Kasumi-1 (cell line): Measurements from ENCODE around the gene TCAP.
"Not testable (repeated sequence)": the region's sequence is repeated elsewhere in the genome, so short reads cannot be mapped to it uniquely, and the experiment has no call there.

Source experiments
- DNase-seq, 2 experiments: peaks; one replicate each; lab custom pipeline; 2025; lab: John Stamatoyannopoulos, UW

The TCAP gene

DNA sequence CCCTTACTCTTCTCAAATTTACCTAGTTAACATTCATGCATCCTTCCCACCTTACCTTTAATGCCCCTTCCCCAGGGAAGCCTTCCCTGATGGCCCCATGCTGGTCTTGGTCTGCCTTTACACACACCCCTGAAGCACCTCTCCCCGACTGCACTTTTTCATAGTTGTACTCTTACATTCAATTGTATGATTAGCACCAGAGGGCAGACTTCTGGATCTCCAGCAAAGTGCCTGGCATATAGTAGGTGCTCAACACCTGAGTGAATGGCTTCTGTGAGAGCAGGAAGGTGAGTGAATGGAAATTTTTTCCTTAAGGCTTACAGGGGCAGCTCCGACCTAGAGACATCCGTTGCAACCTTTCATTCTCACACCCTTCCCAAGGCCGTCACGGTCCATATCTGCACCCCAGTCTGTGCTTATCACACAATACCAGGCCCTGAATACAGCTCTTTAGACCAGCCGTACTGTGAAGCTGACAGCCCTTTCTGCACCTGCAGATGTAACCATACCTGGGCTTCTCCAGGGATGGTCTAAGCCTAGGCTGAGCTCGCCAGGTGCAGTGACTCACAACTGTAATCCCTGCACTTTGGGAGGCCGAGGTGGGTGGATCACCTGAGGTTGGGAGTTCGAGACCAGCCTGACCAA lies 18.3 kb downstream of the TCAP start:
- DNase-seq, result no peak

DNA sequence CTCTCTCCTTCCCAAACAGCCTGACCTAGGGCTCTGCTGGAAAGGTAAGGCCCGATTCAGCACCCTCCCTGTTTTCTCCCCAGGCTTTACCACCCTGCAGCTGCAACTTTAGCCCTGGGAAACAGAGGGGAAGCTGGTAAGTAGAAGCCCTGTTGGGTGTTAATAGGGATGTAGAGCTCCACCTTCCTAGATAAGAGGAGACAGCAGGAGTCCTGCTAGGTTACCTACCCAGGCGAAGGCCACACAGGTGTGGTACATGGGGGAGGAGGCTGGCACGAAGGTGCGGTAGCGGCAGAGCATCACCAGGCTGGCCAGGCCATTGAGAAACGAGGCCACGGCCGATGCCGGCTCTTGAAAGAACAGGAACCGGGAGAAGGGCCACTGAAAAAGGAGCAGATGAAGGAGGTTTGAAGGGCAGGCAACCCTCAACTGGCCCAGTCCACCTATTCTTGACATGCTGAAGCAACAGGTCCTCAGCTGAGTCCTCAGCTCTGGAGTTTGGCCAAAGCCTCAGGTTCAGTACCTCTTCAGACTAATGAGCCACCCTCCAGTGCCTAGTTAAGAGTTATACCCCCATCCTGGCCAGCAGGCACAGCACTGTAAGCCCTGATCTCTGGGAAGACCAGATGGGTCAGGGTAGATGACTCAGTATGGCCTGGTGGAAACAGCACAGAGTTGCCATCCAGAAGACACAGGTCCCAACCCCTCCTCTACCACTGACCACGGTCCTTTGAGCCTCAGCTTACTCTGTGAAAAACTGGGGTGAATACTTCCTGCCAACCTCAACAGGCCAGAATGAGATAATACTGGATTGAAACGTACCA lies 19.4 kb downstream of the TCAP start:
- no peak for DNase-seq

DNA sequence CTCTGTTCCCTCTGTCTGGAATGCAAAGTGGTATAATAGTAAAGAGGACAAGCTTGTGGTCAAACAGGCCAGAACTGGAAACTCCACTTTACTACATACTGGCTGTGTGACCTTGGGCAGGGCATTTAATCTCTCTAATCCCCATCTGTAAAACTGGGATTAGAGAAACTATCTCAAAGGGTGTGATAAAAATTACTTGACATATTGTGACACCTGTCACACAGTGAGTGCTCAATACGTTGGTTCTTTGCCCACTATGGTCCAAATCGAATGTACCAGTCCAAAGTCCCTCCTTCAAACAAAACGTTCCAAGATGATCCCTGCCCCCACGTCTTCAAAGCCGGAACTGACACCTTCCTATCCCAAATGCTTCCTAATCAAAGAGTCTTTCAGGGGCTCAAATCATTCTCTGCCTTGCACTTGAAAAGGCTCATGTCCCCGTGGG lies 22.0 kb downstream of the TCAP start:
- DNase-seq, result no peak

DNA sequence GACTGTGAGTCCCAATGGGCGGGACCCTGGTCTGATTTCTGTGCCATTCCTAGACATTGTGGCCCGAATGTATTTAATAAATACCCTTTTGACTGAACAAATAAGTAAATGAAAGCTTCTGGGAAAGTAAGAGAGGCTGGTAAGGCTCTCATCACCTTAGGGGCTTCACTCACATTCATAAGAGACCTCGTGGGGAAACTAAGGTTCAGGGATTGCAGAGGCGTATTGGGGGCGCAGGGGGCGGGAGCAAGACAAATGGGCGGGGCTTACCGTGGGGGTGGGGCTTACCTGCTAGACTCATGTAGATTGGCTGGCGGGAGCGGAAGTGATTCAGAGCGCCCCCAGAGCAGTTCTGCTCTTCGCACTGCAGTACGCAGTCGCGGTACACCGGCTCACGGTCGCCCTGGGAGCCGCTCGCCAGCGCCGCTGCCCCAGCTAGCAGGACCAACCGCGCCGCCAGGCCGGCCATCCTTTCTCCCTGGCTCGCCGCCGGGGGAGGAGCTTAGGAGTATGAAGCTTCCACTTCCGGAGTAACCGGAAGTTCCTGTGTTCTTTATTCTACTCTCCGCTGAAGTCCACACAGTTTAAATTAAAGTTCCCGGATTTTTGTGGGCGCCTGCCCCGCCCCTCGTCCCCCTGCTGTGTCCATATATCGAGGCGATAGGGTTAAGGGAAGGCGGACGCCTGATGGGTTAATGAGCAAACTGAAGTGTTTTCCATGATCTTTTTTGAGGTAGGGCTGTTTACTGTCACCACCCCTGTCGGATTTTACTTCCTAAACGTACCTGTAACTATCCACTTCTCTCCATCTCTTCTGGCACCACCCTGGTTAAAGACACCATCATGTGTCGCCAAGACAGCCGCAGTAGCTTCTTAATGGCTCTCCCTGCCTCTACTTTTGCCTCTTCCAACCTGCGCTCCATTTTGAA lies 22.7 kb downstream of the TCAP start, which contains the start of gene PGAP3:
PGAP3 (minus strand) TSS at position 512 of the 929 bp plus-strand sequence; CDS start at position 469, 43 bp downstream.
- DNase-seq, result peak; percentile 86 to 92

DNA sequence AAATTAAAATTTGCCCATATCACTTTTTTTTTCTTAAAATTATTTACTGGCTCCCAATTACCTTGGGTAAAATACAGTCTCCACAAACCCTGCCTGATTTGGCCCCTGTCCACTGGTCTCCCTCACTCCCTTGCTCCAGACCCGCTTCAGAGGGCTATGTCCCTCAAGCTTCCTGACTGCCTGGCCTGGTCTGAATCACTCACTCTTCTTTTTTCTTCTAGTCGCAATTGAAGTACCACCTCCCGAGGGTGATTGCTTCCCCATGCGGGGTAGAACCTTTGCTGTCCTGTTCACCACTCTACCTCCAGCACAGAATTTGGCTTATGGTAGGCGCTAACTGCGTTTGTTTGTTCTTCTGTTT lies 23.3 kb downstream of the TCAP start:
- DNase-seq, result no peak

DNA sequence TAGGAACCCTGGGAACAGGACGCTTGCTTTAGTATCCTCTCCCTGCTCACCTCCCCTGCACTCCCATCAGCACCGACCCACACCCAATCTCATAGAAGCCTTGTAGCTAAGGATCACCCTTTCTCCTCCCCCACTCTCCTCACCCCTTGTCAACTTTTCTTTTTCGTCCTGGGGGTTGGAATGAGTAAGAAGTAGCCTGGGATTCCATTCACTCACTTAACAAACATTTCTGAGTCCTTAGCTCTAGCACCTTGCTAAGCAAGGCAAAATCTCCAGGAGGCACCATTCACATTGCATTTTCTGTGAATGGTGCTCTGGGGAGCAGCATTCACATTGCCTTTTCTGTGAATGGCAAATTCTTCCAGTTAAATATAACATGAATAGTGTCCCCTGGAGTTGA lies 23.8 kb downstream of the TCAP start:
- no peak for DNase-seq

DNA sequence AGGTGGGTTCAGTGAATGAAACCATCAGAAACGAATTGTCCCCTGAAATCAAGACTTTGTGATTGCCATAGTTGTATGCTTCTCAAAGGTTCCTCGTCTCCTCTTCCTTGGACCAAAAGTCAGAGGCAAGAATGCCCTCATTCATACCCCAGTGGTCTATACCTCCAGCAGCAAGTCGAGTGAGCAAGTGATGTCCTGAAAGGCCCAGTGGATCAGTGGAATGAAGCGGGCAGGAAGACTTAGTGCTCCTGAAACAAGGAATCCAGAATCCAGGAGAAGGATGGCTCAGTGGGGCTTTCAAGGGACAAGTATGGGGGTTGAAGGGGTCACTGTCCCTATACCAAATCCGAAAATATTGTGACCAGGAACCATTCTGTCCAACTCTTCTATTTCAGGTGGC lies 29.4 kb downstream of the TCAP start:
- no peak for DNase-seq

DNA sequence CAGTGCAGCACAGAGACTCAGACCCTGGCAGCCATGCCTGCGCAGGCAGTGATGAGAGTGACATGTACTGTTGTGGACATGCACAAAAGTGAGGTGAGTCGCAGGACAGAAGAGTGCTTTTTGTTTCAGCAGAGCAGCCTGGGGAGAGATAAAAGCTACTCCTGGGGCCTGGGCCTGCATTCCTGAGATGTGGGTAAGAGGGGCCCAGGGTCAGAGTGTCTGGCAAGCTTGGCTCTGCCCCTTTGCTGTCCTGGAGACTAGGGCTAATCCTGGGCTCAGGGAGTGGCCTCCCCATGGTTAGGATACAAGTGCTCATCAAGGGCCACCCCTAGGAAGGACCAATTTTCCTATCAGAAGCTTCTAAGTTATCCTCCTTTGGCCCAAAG lies 29.9 kb downstream of the TCAP start:
- DNase-seq, result no peak

DNA sequence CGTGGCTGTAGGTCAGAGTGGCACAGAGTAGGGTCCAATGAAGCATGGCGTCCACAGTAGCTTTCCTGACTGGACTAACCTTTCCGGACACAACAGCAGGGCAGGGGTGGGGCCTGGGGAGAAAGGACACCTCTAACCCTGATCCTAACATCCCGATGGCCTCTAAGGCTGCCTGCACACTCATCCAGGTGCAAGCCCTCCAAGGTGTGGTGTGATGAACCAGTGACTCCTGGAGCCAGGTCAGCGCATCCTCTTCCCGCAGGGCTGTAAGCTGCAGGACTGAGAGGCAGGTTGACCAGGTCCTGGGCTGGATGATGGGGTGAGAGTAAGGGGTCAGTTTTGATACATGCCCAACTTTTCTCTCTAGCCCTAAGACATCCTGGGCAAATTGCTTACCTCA lies 31.6 kb downstream of the TCAP start:
- DNase-seq, result no peak

DNA sequence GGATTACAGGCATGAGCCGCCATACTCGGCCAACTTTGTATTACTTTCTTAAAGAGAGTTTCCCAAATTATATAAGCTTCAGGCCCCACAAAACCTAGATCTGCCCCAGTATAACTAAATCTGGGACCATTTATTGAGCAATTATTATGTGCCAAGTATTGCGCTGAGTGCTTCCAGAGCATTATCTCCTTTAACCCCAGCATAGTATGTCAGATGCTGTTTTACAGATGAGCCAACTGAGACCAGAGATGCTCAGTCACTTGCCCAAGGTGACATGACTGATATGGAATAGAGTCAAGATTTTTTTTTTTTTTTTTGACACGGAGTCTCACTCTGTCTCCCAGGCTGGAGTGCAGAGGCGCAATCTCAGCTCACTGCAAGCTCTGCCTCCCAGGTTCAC lies 32.8 kb downstream of the TCAP start:
- no peak for DNase-seq

DNA sequence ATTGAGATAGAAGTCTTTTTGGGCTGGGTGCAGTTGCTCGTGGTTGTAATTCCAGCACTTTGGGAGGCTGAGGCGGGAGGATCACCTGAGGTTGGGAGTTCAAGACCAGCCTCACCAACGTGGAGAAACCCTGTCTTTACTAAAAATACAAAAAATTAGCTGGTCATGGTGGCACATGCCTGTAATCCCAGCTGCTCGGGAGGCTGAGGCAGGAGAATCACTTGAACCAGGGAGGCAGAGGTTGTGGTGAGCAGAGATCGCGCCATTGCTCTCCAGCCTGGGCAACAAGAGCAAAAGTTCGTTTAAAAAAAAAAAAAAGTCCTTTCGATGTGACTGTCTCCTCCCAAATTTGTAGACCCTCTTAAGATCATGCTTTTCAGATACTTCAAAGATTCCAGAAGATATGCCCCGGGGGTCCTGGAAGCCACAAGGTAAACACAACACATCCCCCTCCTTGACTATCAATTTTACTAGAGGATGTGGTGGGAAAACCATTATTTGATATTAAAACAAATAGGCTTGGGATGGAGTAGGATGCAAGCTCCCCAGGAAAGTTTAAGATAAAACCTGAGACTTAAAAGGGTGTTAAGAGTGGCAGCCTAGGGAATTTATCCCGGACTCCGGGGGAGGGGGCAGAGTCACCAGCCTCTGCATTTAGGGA lies 34.1 kb downstream of the TCAP start:
- DNase-seq, result not testable (repeated sequence)

DNA sequence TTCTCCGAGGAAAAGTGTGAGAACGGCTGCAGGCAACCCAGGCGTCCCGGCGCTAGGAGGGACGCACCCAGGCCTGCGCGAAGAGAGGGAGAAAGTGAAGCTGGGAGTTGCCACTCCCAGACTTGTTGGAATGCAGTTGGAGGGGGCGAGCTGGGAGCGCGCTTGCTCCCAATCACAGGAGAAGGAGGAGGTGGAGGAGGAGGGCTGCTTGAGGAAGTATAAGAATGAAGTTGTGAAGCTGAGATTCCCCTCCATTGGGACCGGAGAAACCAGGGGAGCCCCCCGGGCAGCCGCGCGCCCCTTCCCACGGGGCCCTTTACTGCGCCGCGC lies 34.6 kb downstream of the TCAP start, which contains the start of gene ERBB2:
ERBB2 (plus strand) TSS at position 247 of the 330 bp plus-strand sequence. CDS start 175 bp downstream, outside the sequence.
- no peak for DNase-seq

DNA sequence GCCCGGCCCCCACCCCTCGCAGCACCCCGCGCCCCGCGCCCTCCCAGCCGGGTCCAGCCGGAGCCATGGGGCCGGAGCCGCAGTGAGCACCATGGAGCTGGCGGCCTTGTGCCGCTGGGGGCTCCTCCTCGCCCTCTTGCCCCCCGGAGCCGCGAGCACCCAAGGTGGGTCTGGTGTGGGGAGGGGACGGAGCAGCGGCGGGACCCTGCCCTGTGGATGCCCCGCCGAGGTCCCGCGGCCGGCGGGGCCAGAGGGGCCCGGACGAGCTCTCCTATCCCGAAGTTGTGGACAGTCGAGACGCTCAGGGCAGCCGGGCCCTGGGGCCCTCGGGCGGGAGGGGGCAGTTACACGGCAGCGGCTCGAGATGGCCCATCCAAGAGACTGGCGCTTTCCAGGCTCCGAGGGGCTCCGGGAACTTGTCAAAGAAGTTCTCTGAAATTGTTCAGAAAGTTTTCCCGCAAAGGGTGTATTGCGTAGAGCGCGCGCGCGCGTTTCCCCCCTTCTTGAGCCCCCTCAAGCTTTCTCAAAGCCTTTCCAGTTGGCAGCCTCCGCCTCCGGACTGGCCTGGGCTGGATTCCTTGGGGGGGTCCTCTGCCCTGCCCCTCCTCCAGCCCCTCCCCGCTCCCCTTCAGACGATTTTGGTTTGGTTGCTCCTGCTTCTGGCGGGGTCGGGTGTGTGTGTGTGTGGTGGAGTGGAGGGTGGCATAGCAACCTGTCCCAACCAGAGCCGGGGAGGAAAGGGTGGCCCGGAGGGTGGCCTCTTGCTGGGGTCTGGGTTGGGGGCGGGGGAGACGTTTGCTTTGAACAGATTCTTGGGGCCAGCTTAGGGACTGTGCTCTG lies 35.2 kb downstream of the TCAP start:
- no peak for DNase-seq

DNA sequence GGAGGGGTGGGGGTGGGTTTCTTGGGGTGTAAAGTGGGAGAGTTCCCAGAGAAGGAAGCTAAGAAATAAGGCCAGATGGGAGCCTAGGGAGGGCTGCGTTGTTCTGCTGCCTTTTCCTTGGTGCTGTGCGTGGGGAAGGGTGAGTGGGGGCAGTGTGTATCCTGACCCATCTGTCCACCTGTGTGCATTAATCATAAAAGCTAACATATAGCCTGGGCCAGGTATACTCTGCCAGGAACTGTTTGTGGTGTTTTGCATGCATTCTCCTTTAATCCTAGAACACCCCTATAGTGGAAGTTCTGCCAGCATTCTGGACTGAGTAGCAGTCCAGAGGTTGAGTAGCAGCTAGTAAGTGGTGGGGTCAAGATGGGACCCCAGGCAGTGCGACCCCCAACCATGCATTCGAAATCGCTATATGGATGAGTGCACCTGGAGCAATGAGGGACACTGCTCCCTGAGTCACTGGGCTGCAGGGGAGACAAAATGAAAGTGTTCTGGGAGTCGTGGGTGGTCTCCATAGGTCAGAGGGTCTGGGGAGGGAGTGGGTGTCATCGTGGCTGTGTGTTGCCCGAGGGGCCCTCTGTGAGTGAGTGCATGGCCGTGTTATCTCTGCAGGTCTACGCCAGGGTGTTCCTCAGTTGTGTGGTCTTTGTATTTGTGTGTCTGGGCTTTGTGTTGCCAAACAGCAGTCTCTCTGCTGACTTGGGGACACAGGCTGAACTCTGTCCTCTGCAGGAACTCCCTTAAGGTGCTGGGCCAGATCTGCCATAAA lies 36.0 kb downstream of the TCAP start:
- no peak for DNase-seq

DNA sequence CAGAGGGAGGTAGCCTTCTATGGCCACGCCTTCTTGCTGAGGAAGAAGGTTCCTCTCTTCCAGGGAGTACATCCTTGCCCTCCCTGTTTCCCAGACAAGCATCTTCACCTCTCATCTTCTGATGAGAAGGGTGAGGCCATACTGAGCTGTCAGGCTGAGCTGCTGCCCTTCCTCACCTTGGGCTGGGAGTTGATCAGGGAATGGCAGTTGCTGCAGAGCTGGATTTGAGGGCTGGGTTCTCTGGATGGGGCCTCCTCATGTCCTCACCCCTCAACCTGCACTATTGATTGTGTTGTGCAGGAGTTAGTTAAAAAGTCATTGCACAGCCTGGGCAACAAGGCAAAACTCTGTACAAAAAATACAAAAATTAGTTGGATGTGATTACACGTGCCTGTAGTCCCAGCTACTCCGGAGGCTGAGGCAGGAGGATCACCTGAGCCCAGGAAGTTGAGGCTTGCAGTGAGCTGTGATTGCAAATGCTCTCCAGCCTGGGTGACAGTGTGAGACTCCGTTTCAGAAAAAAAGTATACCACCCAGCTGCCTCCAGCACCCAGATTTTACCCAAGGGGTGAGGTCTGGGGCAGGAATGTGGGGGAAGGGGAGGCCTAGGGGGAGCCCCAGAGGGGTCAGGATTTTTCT lies 36.8 kb downstream of the TCAP start:
- no peak for DNase-seq

DNA sequence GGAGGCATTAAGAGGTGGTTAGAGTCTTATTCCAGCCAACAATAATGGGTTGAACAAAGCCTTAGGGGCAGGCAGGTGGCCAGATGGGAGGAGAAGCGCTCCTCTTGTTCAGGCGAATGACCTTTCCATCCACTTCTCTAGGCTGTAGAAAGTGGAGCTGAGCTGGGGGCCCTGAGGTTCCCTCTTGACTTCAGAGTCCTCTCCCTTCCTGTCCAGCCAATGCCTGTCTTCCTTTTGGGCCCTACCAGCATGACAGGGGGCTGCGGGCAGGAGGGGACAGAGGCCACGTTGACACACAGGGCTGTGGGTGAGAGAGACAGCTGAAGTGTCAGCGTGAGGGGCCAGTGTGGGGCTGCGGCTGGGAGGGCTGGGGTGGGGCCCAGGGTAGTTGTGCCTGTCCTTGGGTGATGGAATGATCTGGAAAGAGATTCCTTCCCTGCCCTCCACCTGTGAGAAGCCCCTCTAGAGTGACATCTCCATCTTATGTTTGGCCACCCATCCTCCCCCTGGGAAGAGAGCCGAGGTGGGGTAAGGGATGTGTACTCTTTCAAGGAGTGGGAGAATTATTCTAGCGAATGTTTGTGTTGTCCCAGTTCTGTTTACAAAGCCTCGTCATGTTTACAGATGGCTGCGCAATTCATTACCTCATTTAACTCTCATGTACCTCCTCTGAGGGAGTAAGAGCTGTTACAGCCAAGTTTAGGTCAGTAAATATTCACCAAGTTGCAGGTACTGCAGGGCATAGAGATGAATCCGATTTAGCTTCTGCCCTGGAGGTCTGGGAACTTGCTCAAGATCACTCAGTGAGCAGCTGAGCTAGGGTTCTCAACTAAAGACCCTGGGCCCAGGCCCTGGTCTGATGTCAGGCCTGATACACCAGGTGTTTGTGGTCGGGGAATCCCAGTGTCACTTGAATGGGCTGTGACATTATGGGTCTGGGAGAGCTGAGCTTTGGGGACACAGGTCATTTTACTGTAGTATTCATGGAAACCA lies 38.0 kb downstream of the TCAP start:
- DNase-seq, result no peak

DNA sequence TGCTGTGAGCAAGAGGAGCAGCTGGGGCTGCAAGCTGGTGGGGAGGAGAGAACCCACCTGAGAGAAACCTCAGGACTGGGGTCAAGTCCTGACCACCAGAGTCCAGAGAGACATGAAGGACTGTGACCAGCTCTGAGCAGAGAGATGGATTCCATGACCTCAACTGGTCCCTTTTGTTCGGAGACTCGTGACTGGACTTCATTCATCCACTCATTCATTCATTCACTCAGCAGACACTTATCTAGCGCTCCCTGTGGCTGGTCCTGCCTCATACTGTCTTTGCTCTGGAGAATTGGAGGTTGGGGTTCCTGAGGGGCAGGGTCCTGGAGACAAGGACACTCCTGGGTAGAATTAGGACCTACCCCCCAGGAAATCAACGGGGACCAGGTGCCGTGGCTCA lies 38.8 kb downstream of the TCAP start:
- DNase-seq, result no peak

DNA sequence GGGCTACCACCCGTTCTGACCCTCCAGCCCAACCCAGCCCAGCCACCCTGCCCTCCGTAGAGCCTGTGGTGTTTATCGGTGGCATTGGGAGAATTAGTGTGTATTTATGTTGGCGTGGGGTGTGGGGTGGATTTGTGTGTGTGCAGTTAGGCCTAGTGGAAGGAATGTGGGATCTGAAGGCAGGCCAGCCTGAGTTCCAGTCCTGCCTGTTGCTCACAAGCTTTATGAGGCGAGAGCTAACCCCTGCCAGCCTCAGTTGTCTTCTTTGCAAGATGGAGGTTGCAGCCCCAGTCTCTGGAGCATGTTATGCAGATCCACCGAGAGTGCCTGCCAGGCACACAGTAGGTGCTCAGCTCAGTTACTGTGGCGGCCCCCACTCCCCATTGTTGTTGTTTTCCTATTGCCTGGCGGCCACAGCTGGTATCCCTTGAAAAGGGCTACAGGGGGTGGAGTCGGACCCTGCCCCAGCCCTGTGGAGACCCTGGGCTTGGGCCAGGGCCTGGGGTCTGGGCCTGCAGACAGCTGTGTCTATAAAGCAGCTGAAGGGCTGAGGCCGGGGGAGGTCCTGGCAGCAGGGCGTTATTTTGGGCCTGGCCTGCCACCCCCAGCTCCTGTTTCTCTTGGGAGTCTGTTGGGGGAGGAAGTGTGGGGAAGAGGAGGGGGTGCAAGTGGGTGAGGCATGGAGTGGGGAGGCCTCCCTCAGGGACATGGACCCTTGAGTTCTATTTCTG lies 39.8 kb downstream of the TCAP start:
- DNase-seq, result no peak
